Mesenchymal stem cell (in vitro differentiated cells and primary cell): ENCODE results near the gene GRK4.

Source experiments
- DNase-seq: peaks from one replicate; pipeline ENCODE4 v3.0.0-alpha.2; 2013
- H2AFZ ChIP-seq: one replicate; pipeline ENCODE4 v1.6.1; 2013; ENCODE audit warnings: low read depth, mild to moderate bottlenecking, control low read depth, inconsistent platforms, low read length, moderate library complexity
- H2AK5ac ChIP-seq: 2 replicates; pipeline ENCODE4 v1.6.1; 2013; ENCODE audit warnings: low read length, moderate library complexity, mild to moderate bottlenecking, inconsistent platforms; ENCODE audit not compliant: severe bottlenecking
- H2BK120ac ChIP-seq: one replicate; pipeline ENCODE4 v1.6.1; 2013; ENCODE audit warnings: low read depth, mild to moderate bottlenecking, inconsistent platforms, low read length, moderate library complexity
- H2BK12ac ChIP-seq, 2 experiments: one replicate each; pipeline ENCODE4 v1.6.1; 2013; ENCODE audit warnings: inconsistent platforms in 2 of 2, low read length in 2 of 2, mild to moderate bottlenecking in 2 of 2, moderate library complexity in 2 of 2, control low read depth in 1 of 2
- H2BK15ac ChIP-seq: one replicate; pipeline ENCODE4 v1.6.1; 2013; ENCODE audit warnings: mild to moderate bottlenecking, low read depth, inconsistent platforms; ENCODE audit not compliant: poor library complexity, severe bottlenecking
- H2BK5ac ChIP-seq: 2 replicates; pipeline ENCODE4 v1.6.1; 2013; ENCODE audit warnings: low read depth, mild to moderate bottlenecking, low read length, control low read depth, inconsistent platforms; ENCODE audit not compliant: poor library complexity, severe bottlenecking
- H3K14ac ChIP-seq, 2 experiments: one replicate each; pipeline ENCODE4 v1.6.1; 2013; ENCODE audit warnings: inconsistent platforms in 2 of 2, low read length in 2 of 2, control low read depth in 1 of 2, mild to moderate bottlenecking in 1 of 2, moderate library complexity in 1 of 2
- H3K18ac ChIP-seq, 2 experiments: one replicate each; pipeline ENCODE4 v1.6.1; 2013; ENCODE audit warnings: inconsistent platforms in 2 of 2, low read length in 2 of 2, control low read depth in 1 of 2, low read depth in 1 of 2, mild to moderate bottlenecking in 1 of 2
- H3K23ac ChIP-seq, 2 experiments: one replicate each; pipeline ENCODE4 v1.6.1; 2013; ENCODE audit warnings: inconsistent platforms in 2 of 2, low read length in 2 of 2, mild to moderate bottlenecking in 2 of 2, moderate library complexity in 2 of 2, control low read depth in 1 of 2
- H3K27ac ChIP-seq: 2 replicates; pipeline ENCODE4 v1.5.1; 2013; ENCODE audit warnings: mild to moderate bottlenecking, moderate library complexity, low read length, control low read depth, inconsistent platforms; ENCODE audit not compliant: poor library complexity, severe bottlenecking
- H3K27me3 ChIP-seq, 2 experiments: 2 replicates each; pipeline versions ENCODE4 v1.6.1 to v1.7.0; 2013; ENCODE audit warnings: low read length in 2 of 2, mild to moderate bottlenecking in 2 of 2, moderate library complexity in 2 of 2, control low read depth in 1 of 2, inconsistent platforms in 1 of 2; ENCODE audit not compliant: control insufficient read depth in 1 of 2, insufficient read depth in 1 of 2
- H3K36me3 ChIP-seq, 2 experiments: 2 replicates each; pipeline versions ENCODE4 v1.6.1 to v1.7.0; 2013; ENCODE audit warnings: low read length in 2 of 2, control low read depth in 1 of 2, inconsistent platforms in 1 of 2, low read depth in 1 of 2, mild to moderate bottlenecking in 1 of 2; ENCODE audit not compliant: insufficient read depth in 2 of 2, control insufficient read depth in 1 of 2
- H3K4ac ChIP-seq, 2 experiments: one replicate each; pipeline ENCODE4 v1.6.1; 2013; ENCODE audit warnings: inconsistent platforms in 2 of 2, low read length in 2 of 2, mild to moderate bottlenecking in 2 of 2, moderate library complexity in 2 of 2, control low read depth in 1 of 2, low read depth in 1 of 2
- H3K4me1 ChIP-seq: 2 replicates; pipeline ENCODE4 v1.6.1; 2013; ENCODE audit warnings: low read depth, low read length, control low read depth; ENCODE audit not compliant: control insufficient read depth, insufficient read depth
- H3K4me2 ChIP-seq: 2 replicates; pipeline ENCODE4 v1.6.1; 2013; ENCODE audit warnings: low read length, mild to moderate bottlenecking, inconsistent platforms; ENCODE audit not compliant: poor library complexity, severe bottlenecking
- H3K4me3 ChIP-seq, 2 experiments: 2 replicates each; pipeline versions ENCODE4 v1.5.1 to v1.7.0; 2013; ENCODE audit warnings: low read length in 2 of 2, mild to moderate bottlenecking in 2 of 2, control low read depth in 1 of 2, low read depth in 1 of 2; ENCODE audit not compliant: insufficient read depth in 1 of 2
- H3K79me1 ChIP-seq: replicated peaks from 2 replicates; pipeline ENCODE4 v1.6.1; 2013; ENCODE audit warnings: mild to moderate bottlenecking, control low read depth, low read length, inconsistent platforms; ENCODE audit not compliant: poor library complexity, severe bottlenecking
- H3K9ac ChIP-seq: 2 replicates; pipeline ENCODE4 v1.7.0; 2013; ENCODE audit warnings: mild to moderate bottlenecking, low read length, moderate library complexity
- H3K9me3 ChIP-seq: 2 replicates; pipeline ENCODE4 v1.7.0; 2013; ENCODE audit warnings: mild to moderate bottlenecking, low read length; ENCODE audit not compliant: control insufficient read depth
- H4K8ac ChIP-seq: one replicate; pipeline ENCODE4 v1.6.1; 2013; ENCODE audit warnings: inconsistent platforms, mild to moderate bottlenecking, low read length, moderate library complexity
- H4K91ac ChIP-seq: one replicate; pipeline ENCODE4 v1.6.1; 2013; ENCODE audit warnings: mild to moderate bottlenecking, low read length, inconsistent platforms
- WGBS: methylation state at CpG from one replicate; pipeline ENCODE4 v1.1.7; 2013; ENCODE audit warnings: mixed read lengths; 5-methylcytosine and 5-hydroxymethylcytosine counted together

The GRK4 gene

GRCh38 chr4:3042226-3042625 lies 78.9 kb downstream of the GRK4 start:
- H2AFZ ChIP-seq, result no peak overlapping the region
- H3K4me3 ChIP-seq, result peak overlapping the region in 1 of 2 experiments; percentile 76
- peaks cover 4 to 29% of the 10 kb centered on the region in 2 experiments for H3K27me3 ChIP-seq
- H3K4me1 ChIP-seq, result no peaks in the 10 kb centered on the region
- no peak overlapping the region for H3K18ac ChIP-seq
- WGBS, result 71% methylated on average over 9 of the region's 10 CpGs
- no peak overlapping the region for H2BK12ac ChIP-seq
- no peak overlapping the region for H3K4me2 ChIP-seq
- H2BK15ac ChIP-seq, result no peak overlapping the region
- H3K14ac ChIP-seq, result no peak overlapping the region
- no peaks in the 10 kb centered on the region for H3K79me1 ChIP-seq
- no peaks in the 10 kb centered on the region for H3K9me3 ChIP-seq
- no peak overlapping the region for H3K23ac ChIP-seq
- peak overlapping the region; percentile 82 for H3K9ac ChIP-seq
- no peak overlapping the region for H4K91ac ChIP-seq
- H3K36me3 ChIP-seq, result no peaks in the 10 kb centered on the region
- no peak for DNase-seq
- no peak overlapping the region for H4K8ac ChIP-seq
- no peak overlapping the region for H2BK5ac ChIP-seq
- H2BK120ac ChIP-seq, result no peak overlapping the region
- H2AK5ac ChIP-seq, result no peak overlapping the region
- no peak overlapping the region for H3K27ac ChIP-seq
- no peak overlapping the region for H3K4ac ChIP-seq

- Histone ChIP-seq H3K4me1 (peaks cover 5% of the 10 kb centered on the region), H2BK120ac (no peak overlapping the region), H4K8ac (no peak overlapping the region), H2AFZ (no peak overlapping the region), H2AK5ac (no peak overlapping the region), H3K4me3 (no peak overlapping the region), H3K18ac (no peak overlapping the region), H3K79me1 (no peaks in the 10 kb centered on the region), H3K9me3 (no peaks in the 10 kb centered on the region), H2BK15ac (no peak overlapping the region), H3K4ac (no peak overlapping the region), H2BK5ac (no peak overlapping the region), H3K36me3 (no peaks in the 10 kb centered on the region), H3K23ac (no peak overlapping the region), H3K14ac (no peak overlapping the region), H3K27me3 (peaks cover 4 to 29% of the 10 kb centered on the region in 2 experiments), H3K9ac (no peak overlapping the region), H3K4me2 (no peak overlapping the region), H4K91ac (no peak overlapping the region), H2BK12ac (no peak overlapping the region), H3K27ac (no peak overlapping the region)
- 79% methylated on average over 8 of the region's 11 CpGs for WGBS
- DNase-seq, result no peak
Measured at GRCh38 chr4:3043282-3044020, 80.1 kb downstream of the GRK4 start.

GRCh38 chr4:3044870-3045819 lies 81.8 kb downstream of the GRK4 start:
- Histone ChIP-seq H2BK5ac (no peak overlapping the region), H2BK15ac (no peak overlapping the region), H3K27me3 (peaks cover 9 to 34% of the 10 kb centered on the region in 2 experiments), H2AK5ac (no peak overlapping the region), H3K23ac (no peak overlapping the region), H3K4ac (no peak overlapping the region), H4K8ac (no peak overlapping the region), H2BK120ac (no peak overlapping the region), H3K4me1 (peaks cover 5% of the 10 kb centered on the region), H3K4me3 (no peak overlapping the region), H3K18ac (no peak overlapping the region), H3K4me2 (no peak overlapping the region), H3K9me3 (no peaks in the 10 kb centered on the region), H4K91ac (no peak overlapping the region), H2BK12ac (no peak overlapping the region), H3K79me1 (no peaks in the 10 kb centered on the region), H3K27ac (no peak overlapping the region), H3K36me3 (no peaks in the 10 kb centered on the region), H3K14ac (no peak overlapping the region), H3K9ac (no peak overlapping the region), H2AFZ (no peak overlapping the region)
- WGBS, result 89% methylated on average over 21 of the region's 22 CpGs
- peak; percentile 56 for DNase-seq

GRCh38 chr4:3046162-3046561 lies 82.8 kb downstream of the GRK4 start:
- Histone ChIP-seq H2BK5ac (no peak overlapping the region), H3K4me3 (no peak overlapping the region), H2BK12ac (no peak overlapping the region), H3K23ac (no peak overlapping the region), H3K27ac (no peak overlapping the region), H2BK120ac (no peak overlapping the region), H4K91ac (no peak overlapping the region), H3K27me3 (peaks cover 9 to 32% of the 10 kb centered on the region in 2 experiments), H2BK15ac (no peak overlapping the region), H4K8ac (no peak overlapping the region), H3K18ac (no peak overlapping the region), H3K4me1 (peaks cover 5% of the 10 kb centered on the region), H3K9me3 (no peaks in the 10 kb centered on the region), H3K79me1 (no peaks in the 10 kb centered on the region), H3K9ac (no peak overlapping the region), H2AK5ac (no peak overlapping the region), H2AFZ (no peak overlapping the region), H3K4me2 (no peak overlapping the region), H3K14ac (no peak overlapping the region), H3K4ac (no peak overlapping the region), H3K36me3 (no peaks in the 10 kb centered on the region)
- DNase-seq, result no peak
- WGBS, result 80% methylated on average over 6 of the region's 7 CpGs
